Activated T-cell treated with anti-CD3 and anti-CD28 coated beads, Interleukin-2, amount 50 U/mL, for 4 hours (primary cell): ENCODE results near the gene PCGF6. TPM values are rescaled to one million over a fixed set of nuclear protein-coding genes. Genes with fewer than 3 reads are reported as not detected.
"Not testable (repeated sequence)": the region's sequence is repeated elsewhere in the genome, so short reads cannot be mapped to it uniquely, and the experiment has no call there.

Source experiments
- ATAC-seq, 2 donors: fragments of 200-7000 bp; cut with Tn5 transposase; one replicate each; pipeline ENCODE4 v1.10.0; 2021
- DNase-seq: peaks from one replicate; pipeline ENCODE4 v3.0.0-alpha.2; 2020
- H3K27me3 Mint-ChIP-seq: one replicate; pipeline ENCODE4 v1.8.0; 2021; ENCODE audit warnings: low read depth, mixed read lengths
- H3K36me3 Mint-ChIP-seq: one replicate; pipeline ENCODE4 v1.8.0; 2022; ENCODE audit warnings: mixed read lengths; ENCODE audit not compliant: insufficient read depth
- H3K4me1 Mint-ChIP-seq: one replicate; pipeline ENCODE4 v1.8.0; 2021; ENCODE audit warnings: low read depth, mixed read lengths
- H3K4me3 Mint-ChIP-seq: one replicate; pipeline ENCODE4 v1.8.0; 2021; ENCODE audit warnings: mild to moderate bottlenecking, moderate library complexity, mixed read lengths
- H3K9me3 Mint-ChIP-seq: one replicate; pipeline ENCODE4 v1.8.0; 2021; ENCODE audit warnings: mixed read lengths
- total RNA-seq, 3 donors: library from RNA; stranded (reverse); gene quantifications; one replicate each; pipeline ENCODE4 v1.2.1, GENCODE V29; 2021

The PCGF6 gene
- total RNA-seq, 3 donors from 2014 or later = 15.8 to 18.1 (median 16.9) TPM

GRCh38 chr10:103355906-103356599 is 5.1 kb upstream of the PCGF6 start:
- no peaks in the 10 kb centered on the region for H3K9me3 Mint-ChIP-seq
- H3K27me3 Mint-ChIP-seq = no peaks in the 10 kb centered on the region
- no peak for ATAC-seq
- no peak overlapping the region for H3K4me3 Mint-ChIP-seq
- peaks cover 4% of the 10 kb centered on the region for H3K4me1 Mint-ChIP-seq
- DNase-seq = no peak
- H3K36me3 Mint-ChIP-seq = no peaks in the 10 kb centered on the region

GRCh38 chr10:103354567-103354966 is 3.6 kb upstream of the PCGF6 start:
- not testable (repeated sequence) for H3K9me3 Mint-ChIP-seq, ATAC-seq, DNase-seq, H3K27me3 Mint-ChIP-seq, H3K4me1 Mint-ChIP-seq, H3K4me3 Mint-ChIP-seq, H3K36me3 Mint-ChIP-seq

- no peak for ATAC-seq
- H3K4me3 Mint-ChIP-seq = no peak overlapping the region
Measured at GRCh38 chr10:103353281-103353680, 2.3 kb upstream of the PCGF6 start.

GRCh38 chr10:103350175-103350516 is 794 bp downstream of the PCGF6 start:
- ATAC-seq = no peak
- H3K27me3 Mint-ChIP-seq = no peaks in the 10 kb centered on the region
- H3K9me3 Mint-ChIP-seq = no peaks in the 10 kb centered on the region
- H3K36me3 Mint-ChIP-seq = peaks cover 2% of the 10 kb centered on the region
- DNase-seq = no peak
- H3K4me3 Mint-ChIP-seq = peak overlapping the region; percentile 89
- H3K4me1 Mint-ChIP-seq = peaks cover 9% of the 10 kb centered on the region

More at GRCh38 chr10:103353281-103353680, 2.3 kb upstream of the PCGF6 start:
- H3K27me3 Mint-ChIP-seq = no peaks in the 10 kb centered on the region
- H3K4me1 Mint-ChIP-seq = peaks cover 9% of the 10 kb centered on the region
- H3K36me3 Mint-ChIP-seq = no peaks in the 10 kb centered on the region
- DNase-seq = no peak
- no peaks in the 10 kb centered on the region for H3K9me3 Mint-ChIP-seq

DNA sequence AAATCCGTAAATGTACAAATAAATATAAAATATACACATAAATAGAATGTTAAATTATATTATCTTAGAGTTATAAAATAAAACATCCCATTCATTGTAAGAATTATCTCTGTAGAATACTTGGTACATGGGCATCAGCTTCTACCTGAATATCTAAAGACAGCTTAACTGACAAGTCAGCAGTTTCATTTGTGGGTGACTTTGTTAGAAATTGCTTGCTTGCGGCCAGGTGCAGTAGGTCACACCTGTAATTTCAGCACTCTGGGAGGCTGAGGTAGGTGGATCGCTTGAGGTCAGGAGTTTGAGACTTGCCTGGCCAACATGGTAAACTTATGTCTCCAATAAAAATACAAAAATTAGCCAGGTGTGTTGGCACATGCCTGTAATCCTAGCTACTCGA is 14.6 kb downstream of the PCGF6 start:
- Mint-ChIP-seq H3K36me3 (peaks cover 11% of the 10 kb centered on the region), H3K27me3 (no peaks in the 10 kb centered on the region), H3K9me3 (no peaks in the 10 kb centered on the region), H3K4me1 (no peaks in the 10 kb centered on the region), H3K4me3 (no peak overlapping the region)
- DNase-seq (no peak), ATAC-seq (no peak)

DNA sequence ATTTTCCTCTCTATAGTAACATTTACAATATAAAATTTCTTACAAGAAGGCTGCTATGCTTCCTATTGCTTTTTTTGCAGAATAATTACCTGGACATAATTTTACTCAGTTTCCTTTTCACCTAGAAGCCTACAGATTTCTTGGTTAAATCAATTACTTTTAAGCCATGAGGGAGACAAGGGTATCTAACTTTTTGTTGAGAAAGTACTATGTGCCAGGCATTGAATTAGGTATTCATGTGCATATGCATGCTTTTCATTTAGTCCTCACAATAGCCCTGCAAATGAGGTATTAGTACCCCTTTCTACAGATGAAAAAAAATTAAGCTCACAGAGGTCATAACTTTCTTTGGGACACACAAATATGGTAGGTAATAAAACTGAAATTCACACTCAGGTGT is 16.4 kb downstream of the PCGF6 start:
- Mint-ChIP-seq H3K9me3 (no peaks in the 10 kb centered on the region), H3K4me3 (no peak overlapping the region), H3K4me1 (no peaks in the 10 kb centered on the region), H3K27me3 (no peaks in the 10 kb centered on the region), H3K36me3 (peaks cover 13% of the 10 kb centered on the region)
- DNase-seq (no peak), ATAC-seq (no peak)

DNA sequence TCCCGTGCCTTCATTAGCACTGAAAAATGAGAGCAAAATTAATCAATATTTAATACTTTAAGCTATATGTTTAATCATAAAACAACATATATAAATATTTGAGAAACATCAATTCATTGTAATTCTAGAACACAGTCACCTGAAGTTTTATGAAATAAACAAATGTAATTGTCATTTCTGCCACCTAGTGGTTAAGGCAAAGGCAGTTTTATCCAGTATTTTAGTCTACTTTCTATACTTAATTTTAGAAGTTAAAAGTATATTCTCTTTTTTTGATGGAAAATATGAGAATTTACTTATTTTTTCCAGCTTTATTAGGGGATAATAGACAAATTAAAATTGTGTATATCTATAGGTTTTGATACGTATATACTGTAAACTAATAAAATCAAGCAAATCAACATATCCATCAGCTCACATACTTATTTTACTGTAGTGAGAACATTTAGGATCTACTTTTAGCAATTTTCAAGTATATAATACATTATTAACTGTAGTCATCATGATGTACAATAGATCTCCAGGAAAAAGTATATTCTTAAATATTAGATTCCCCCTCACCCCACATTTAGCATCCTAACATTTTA is 16.9 kb downstream of the PCGF6 start:
- H3K27me3 Mint-ChIP-seq = no peaks in the 10 kb centered on the region
- no peaks in the 10 kb centered on the region for H3K9me3 Mint-ChIP-seq
- no peak for ATAC-seq
- H3K4me3 Mint-ChIP-seq = no peak overlapping the region
- no peak for DNase-seq
- peaks cover 13% of the 10 kb centered on the region for H3K36me3 Mint-ChIP-seq
- no peaks in the 10 kb centered on the region for H3K4me1 Mint-ChIP-seq

- ATAC-seq (peak in 1 of 2 donors; percentile 38), DNase-seq (no peak)
- no peaks in the 10 kb centered on the region for H3K9me3 Mint-ChIP-seq
- H3K36me3 Mint-ChIP-seq = peaks cover 9% of the 10 kb centered on the region
- H3K27me3 Mint-ChIP-seq = no peaks in the 10 kb centered on the region
- H3K4me1 Mint-ChIP-seq = no peaks in the 10 kb centered on the region
- H3K4me3 Mint-ChIP-seq = no peak overlapping the region
Measured at GRCh38 chr10:103327906-103328305, 23.0 kb downstream of the PCGF6 start.

DNA sequence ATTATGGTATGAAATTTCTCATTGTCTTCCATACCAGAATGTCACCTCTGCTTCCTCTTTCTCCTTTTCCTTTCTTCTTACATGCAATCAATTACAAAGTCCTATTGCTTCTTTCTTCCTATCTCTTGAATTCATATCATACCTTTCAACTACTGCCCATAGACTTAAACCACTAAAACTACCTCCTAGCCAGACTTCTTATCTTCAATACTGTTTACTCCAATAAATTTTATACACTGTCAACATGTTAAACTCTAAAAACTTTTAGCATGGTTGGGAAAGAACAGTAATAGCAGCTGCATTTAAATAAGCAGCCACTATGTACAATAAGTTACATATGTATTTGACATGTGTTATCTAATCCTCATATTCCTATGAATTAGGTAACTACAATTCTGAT is 34.9 kb downstream of the PCGF6 start:
- no peaks in the 10 kb centered on the region for H3K27me3 Mint-ChIP-seq
- H3K4me1 Mint-ChIP-seq = no peaks in the 10 kb centered on the region
- H3K4me3 Mint-ChIP-seq = no peak overlapping the region
- H3K36me3 Mint-ChIP-seq = peaks cover 23% of the 10 kb centered on the region
- H3K9me3 Mint-ChIP-seq = no peaks in the 10 kb centered on the region
- no peak for DNase-seq
- ATAC-seq = no peak

DNA sequence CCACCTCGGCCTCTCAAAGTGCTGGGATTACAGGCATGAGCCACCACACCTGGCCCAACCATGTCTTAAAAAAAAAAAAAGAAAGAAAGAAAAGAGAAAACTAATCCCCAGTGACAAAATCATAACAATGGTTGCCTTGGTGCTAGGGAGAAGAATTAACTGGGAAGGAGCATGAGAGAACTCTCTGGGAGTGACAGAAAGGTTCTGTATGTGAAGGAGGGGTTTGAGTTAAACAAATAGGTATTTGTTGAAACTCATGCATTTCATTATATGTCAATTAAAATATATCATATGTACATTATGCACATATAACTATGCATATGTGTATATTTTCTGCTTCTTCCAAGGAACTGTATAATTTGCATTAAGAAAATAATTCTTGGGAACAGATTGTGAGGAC is 40.7 kb downstream of the PCGF6 start:
- H3K9me3 Mint-ChIP-seq = no peaks in the 10 kb centered on the region
- no peak for DNase-seq
- H3K36me3 Mint-ChIP-seq = peaks cover 19% of the 10 kb centered on the region
- no peak overlapping the region for H3K4me3 Mint-ChIP-seq
- no peaks in the 10 kb centered on the region for H3K4me1 Mint-ChIP-seq
- no peak for ATAC-seq
- no peaks in the 10 kb centered on the region for H3K27me3 Mint-ChIP-seq

- Mint-ChIP-seq H3K4me1 (no peaks in the 10 kb centered on the region), H3K4me3 (no peak overlapping the region), H3K27me3 (no peaks in the 10 kb centered on the region), H3K9me3 (no peaks in the 10 kb centered on the region), H3K36me3 (peaks cover 18% of the 10 kb centered on the region)
- ATAC-seq = no peak
- no peak for DNase-seq
Measured at GRCh38 chr10:103307594-103307993, 43.3 kb downstream of the PCGF6 start.

DNA sequence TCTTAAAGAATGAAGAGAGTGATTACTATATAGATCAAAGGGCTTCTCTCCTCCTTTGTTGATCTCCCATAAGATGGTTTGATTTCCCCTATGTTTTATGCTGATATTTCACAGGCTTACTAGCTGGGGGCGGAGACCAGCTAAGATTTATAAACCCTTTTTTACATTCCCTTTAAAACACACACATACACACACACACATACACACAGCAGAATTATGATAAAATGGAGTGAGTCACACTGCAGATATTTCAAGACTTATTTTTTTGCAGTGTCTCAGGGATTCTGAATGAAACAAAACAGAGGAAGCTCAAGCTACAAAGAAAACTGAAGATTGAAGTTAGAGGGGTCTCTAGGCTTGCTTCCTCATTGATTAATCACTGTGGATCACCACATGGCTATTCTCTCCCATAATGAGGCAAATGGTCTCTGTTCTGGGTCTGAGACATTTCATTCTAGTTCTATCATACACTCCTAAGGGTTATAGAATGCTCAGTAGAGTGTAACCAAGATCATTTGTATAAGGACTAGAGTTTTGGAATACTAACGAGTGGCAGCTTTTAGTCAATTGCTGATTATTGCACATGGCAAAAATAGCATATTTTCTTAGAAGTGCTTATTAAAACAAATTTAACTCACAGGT is 55.4 kb downstream of the PCGF6 start:
- no peaks in the 10 kb centered on the region for H3K36me3 Mint-ChIP-seq
- ATAC-seq (no peak), DNase-seq (no peak)
- H3K4me3 Mint-ChIP-seq = no peak overlapping the region
- H3K4me1 Mint-ChIP-seq = no peaks in the 10 kb centered on the region
- peaks cover 9% of the 10 kb centered on the region for H3K27me3 Mint-ChIP-seq
- H3K9me3 Mint-ChIP-seq = no peaks in the 10 kb centered on the region

- ATAC-seq = no peak
- H3K4me3 Mint-ChIP-seq = no peak overlapping the region
- H3K4me1 Mint-ChIP-seq = no peaks in the 10 kb centered on the region
- H3K27me3 Mint-ChIP-seq = peaks cover 28% of the 10 kb centered on the region
- no peak for DNase-seq
- no peaks in the 10 kb centered on the region for H3K36me3 Mint-ChIP-seq
- no peaks in the 10 kb centered on the region for H3K9me3 Mint-ChIP-seq
Measured at GRCh38 chr10:103291588-103291987, 59.4 kb downstream of the PCGF6 start.

- H3K9me3 Mint-ChIP-seq = no peaks in the 10 kb centered on the region
- no peaks in the 10 kb centered on the region for H3K4me1 Mint-ChIP-seq
- no peaks in the 10 kb centered on the region for H3K36me3 Mint-ChIP-seq
- ATAC-seq = no peak
- no peak for DNase-seq
- no peak overlapping the region for H3K4me3 Mint-ChIP-seq
- peaks cover 46% of the 10 kb centered on the region for H3K27me3 Mint-ChIP-seq
Measured at GRCh38 chr10:103287992-103288391, 62.9 kb downstream of the PCGF6 start.

GRCh38 chr10:103284170-103284569 is 66.8 kb downstream of the PCGF6 start:
- ATAC-seq = no peak
- Mint-ChIP-seq H3K36me3 (no peaks in the 10 kb centered on the region), H3K4me1 (no peaks in the 10 kb centered on the region), H3K9me3 (no peaks in the 10 kb centered on the region), H3K4me3 (no peak overlapping the region), H3K27me3 (peaks cover 68% of the 10 kb centered on the region)
- DNase-seq = no peak
